CD4-positive, alpha-beta T cell treated with Interleukin-1 beta for 1 hour (primary cell): ENCODE data around the gene TLX1.
"Not testable (repeated sequence)": the region's sequence is repeated elsewhere in the genome, so short reads cannot be mapped to it uniquely, and the experiment has no call there.

Source experiments
- DNase-seq, 2 donors: peaks; one replicate each; pipeline ENCODE4 v3.0.0-alpha.2; 2020 to 2022

The TLX1 gene

GRCh38 chr10:101154506-101154905, 23.4 kb downstream of the TLX1 start:
- DNase-seq, result not testable (repeated sequence)

DNA sequence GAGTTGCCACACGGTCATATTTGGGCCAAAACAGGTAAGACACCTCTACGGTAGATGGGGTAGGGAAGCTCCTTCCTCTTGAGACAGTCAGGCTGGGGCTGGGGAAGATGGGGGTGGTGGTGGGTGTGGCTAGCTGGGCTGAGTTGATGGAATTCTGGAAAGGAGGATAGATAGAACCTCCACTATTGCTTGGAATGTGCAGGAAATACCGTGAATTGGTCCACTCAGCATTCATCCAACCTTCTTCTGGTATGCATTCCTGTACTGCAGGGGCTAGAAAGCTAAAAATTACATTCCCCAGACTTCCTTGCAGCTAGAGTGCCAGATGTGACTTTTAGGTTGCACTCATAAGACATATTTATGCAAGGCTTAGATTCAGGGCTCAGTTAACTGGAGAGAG, 24.8 kb downstream of the TLX1 start:
- DNase-seq, result no peak

DNA sequence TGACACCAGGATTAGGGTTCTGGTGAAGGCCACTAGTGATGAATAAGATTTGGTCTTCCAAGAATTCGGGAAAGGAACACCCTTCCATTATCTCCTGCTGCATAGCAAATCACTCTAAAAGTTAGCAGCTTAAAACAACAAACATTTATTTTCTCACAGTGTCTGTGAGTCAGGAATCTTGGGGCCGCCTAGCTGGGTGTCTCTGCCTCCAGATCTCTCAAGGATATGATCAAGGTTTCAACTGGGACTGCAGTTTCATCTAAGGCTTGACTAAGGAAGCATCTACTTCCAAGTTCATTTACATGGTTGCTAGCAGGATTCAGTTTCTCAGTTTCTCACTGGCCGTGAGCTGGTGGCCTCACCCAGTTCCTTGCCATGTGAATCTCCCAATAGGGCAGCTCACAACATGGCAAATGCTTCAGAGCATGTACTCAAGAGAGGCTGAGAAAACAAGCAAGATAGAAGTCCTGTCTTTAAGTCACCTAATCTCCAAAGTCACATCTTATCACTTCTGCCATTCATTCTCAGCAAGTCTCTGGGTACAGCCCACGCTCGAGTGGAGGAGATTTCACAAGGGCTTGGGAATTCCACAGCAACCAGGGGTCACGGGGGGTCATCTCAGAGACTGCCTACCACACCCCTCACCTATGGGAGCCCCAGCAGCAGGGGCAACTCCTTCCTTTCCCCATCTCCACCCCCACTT, 26.8 kb downstream of the TLX1 start:
- no peak for DNase-seq

DNA sequence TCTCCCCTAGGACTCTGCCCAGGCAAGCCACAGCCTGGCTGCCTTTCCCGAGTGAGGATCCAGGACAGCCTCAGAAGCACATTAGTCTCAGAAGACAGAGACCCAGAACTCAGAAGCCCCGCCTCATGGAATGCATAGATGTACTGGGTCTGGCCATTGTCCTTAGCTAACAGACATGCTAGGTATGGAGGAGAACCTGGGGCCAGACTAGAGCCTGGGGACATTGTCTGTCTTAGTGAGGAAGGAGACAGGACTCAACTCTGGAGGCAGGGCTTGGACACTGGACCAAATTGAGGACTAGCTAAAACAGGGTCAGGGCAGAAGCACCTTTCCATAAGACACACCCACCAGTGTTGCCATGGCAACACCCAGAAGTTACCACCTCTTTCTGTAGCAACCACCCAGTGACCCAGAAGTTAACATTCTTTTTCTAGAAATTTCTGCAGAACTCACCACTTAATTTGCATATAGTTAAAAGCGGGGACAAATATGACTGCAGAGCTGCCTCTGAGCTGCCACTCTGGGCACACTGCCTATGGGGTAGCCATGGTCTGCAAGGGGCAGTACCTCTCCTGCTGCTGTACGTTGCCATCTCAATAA, 27.5 kb downstream of the TLX1 start:
- DNase-seq, result no peak

GRCh38 chr10:101161494-101162299, 30.6 kb downstream of the TLX1 start:
- peak; percentile 67 to 69 for DNase-seq

- no peak for DNase-seq
These were observed 31.6 kb downstream of the TLX1 start for GRCh38 chr10:101162677-101163076.

GRCh38 chr10:101164020-101164419, 32.9 kb downstream of the TLX1 start:
- no peak for DNase-seq

- DNase-seq, result no peak
These were observed 34.6 kb downstream of the TLX1 start for GRCh38 chr10:101165736-101166135.

DNA sequence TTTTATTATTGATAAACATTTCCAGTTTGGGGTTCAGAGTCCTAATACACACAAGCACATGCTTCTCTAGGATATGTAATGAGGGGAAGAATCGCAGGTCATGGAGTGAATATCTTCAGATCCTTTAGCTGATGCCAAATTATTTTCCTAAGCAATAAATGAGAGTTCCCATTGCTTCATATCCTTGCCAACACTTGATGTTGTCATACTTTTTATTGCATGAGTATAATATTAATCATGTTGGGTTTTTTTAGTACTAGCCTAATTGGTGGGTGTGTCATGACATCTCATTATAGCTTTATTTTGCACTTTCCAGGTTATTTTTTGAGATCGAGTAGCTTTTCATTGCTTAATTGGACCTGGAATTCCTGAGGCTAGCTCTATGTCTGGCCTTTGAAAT, 35.3 kb downstream of the TLX1 start:
- no peak for DNase-seq

- DNase-seq, result no peak
These were observed 41.6 kb downstream of the TLX1 start for GRCh38 chr10:101172741-101173140.

DNA sequence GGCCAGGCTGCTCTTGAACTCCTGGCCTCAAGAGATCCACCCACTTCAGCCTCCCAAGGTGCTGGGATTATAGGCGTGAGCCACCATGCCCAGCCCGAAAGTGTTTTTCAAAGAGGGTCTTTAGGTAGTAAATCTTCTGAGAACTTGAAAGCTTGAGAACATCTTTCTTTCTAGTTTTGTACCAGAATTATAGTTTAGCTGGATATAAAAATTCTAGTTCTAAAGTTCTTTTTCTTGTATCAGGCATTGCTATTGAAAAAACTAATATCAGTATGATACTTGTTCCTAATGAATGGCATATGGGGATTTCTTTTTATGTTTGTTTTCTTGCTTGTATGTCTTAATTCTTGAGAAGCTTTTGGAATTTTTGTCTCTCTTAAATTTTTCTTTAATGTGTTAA, 43.2 kb downstream of the TLX1 start:
- DNase-seq, result no peak

DNA sequence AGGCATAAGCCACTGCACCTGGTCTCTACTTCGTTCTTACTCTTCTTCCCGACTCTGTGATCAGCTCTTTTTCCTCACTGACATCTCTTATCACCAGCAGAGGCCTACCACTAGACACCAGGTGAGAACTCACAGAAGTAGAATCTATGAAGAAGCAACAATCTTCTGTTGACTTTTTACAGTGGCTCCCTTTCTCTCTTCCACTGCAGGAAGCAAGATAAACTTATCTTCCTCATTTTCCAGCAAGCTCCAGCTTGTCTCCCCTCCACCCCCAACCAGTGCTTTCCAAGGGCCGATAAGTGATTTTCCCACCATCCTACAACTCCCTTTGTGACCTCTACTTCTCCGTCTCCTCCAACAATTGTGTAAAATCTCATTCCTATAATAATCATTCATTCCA, 45.5 kb downstream of the TLX1 start:
- DNase-seq, result no peak

- DNase-seq, result no peak
These were observed 51.8 kb downstream of the TLX1 start for GRCh38 chr10:101182936-101183335.

DNA sequence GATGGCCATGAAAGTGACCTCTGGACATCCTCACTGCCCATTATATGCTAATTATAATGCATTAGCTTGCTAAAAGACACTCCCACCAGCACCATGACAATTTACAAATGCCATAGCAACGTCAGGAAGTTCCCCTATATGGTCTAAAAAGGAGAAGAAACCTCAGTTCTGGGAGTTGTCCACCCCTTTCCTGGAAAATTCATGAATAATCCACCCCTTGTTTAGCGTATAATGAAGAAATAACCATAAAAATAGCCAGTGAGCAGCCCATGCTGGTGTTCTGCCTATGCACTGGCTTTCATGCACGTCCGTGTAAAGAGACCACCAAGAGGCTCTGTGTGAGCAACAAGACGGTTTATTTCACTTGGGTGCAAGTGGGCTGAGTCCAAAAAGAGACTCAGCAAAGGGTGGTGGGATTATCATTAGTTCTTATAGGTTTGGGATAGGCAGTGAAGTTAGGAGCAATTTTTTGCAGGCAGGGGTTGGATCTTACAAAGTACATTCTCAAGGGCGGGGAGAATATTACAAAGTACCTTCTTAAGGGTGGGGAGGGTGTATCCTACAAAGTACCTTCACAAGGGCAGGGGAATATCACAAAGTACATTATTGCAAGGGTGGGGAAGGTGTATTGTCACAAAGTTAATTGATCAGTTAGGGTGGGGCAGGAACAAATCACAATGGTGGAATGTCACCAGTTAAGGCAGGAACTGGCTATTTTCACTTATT, 52.5 kb downstream of the TLX1 start:
- DNase-seq, result no peak
